DOHH2 (cell line): Measurements from ENCODE around the gene LAMB3.

Experiments
- EZH2phosphoT487 ChIP-seq: fragments of 200-600 bp; sonication (generic); IDR thresholded peaks from 2 replicates; pipeline ENCODE4 v1.6.1; 2017; ENCODE audit warnings: borderline replicate concordance, mild to moderate bottlenecking, antibody characterized with exemption, low read length, moderate library complexity, mixed read lengths
- TF ChIP-seq, protein P1 (sequence below): fragments of 200-600 bp; sonication (generic); IDR thresholded peaks from one replicate; pipeline ENCODE4 v1.5.1; 2014; ENCODE audit warnings: antibody characterized with exemption, mild to moderate bottlenecking, low read depth, low read length; ENCODE audit not compliant: poor library complexity, severe bottlenecking

DNA sequence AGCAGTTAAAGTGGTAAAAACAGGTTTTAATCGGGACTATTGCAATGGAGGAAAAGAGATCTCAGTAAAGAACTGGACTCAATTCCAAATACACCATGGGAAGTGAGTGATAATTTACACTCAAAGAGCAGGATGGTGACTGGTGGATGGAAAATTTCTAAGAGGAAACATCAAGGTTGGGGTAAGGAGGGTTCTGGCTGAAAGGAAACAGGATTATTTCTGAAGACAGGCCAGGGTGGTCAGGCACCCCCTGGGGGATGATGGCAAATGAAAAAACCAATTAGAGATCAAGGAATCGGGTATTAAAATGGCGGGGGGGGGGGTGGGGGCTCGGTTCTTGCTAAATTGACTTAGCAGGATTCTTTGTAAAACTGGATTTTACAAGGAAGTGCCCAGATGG, 40.1 kb upstream of the LAMB3 start:
- TF ChIP-seq, protein P1, sequence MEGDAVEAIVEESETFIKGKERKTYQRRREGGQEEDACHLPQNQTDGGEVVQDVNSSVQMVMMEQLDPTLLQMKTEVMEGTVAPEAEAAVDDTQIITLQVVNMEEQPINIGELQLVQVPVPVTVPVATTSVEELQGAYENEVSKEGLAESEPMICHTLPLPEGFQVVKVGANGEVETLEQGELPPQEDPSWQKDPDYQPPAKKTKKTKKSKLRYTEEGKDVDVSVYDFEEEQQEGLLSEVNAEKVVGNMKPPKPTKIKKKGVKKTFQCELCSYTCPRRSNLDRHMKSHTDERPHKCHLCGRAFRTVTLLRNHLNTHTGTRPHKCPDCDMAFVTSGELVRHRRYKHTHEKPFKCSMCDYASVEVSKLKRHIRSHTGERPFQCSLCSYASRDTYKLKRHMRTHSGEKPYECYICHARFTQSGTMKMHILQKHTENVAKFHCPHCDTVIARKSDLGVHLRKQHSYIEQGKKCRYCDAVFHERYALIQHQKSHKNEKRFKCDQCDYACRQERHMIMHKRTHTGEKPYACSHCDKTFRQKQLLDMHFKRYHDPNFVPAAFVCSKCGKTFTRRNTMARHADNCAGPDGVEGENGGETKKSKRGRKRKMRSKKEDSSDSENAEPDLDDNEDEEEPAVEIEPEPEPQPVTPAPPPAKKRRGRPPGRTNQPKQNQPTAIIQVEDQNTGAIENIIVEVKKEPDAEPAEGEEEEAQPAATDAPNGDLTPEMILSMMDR = no peak
- no peak for TF ChIP-seq EZH2phosphoT487
